ENCODE results near the gene COG7. TPM values are rescaled to one million over a fixed set of nuclear protein-coding genes. Genes with fewer than 3 reads are reported as not detected.
"Not testable (repeated sequence)": the region's sequence is repeated elsewhere in the genome, so short reads cannot be mapped to it uniquely, and the experiment has no call there.

The COG7 gene
- total RNA-seq, 1 experiment from 2014 or later: 17.9 TPM

DNA sequence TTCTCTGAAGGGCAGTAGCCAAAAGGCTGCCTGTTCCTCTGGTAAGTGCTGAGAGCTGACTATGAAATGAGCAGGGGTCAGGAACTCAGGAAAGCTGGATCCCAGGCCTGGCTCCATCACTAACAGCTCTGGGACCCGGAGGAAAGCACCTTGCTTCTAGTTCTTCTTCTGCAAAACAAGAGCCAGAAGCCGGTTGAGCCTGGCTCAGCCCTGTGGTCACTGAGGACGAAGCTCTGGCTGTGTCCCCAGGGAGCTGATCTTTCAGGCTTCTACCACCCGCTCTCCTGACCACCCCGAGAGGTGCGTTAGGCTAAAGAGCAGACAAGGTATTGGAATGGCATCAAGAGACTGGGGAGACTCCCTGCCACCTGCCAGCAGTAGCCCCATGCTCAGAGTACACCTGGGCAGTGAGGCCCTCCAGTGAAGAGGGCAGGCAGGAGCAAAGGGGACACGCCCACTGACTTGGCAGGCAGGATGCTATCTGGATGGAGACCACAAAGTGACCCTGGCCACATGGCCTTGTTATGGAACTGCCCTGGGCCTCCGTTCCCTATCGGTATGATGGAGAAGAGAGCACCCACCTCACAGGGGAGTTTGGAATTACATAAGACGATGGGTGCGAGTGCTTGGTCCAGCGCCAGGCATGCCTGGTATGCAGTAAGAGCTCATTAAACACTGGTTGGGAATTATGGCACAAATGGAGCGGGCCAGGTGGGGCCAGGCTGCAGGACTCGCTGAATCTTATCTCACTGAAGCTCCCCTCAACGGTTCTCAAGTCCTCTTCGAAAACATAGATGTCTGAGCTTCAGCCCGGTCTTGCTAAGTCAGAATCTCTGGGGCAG is 61.4 kb downstream of the COG7 start:
- H2BK12ac ChIP-seq (ENCODE audit: insufficient read length, low read depth, low read length): no peak overlapping the region
- no peak overlapping the region for H2BK120ac ChIP-seq (ENCODE audit: low read depth, low read length, poor library complexity, severe bottlenecking)
- Mint-ChIP-seq H3K27ac (peak overlapping the region in 1 of 3 experiments; percentile 83; a peak in 1 of 7 replicates), H3K4me3 (no peak overlapping the region), H3K36me3 (ENCODE audit: insufficient read depth in 1 of 3, low read depth in 3 of 3) (peaks cover 15 to 66% (median 41%) of the 10 kb centered on the region in 3 experiments; a peak in 6 of 7 replicates), H3K4me1 (peaks cover 2 to 6% of the 10 kb centered on the region in 2 experiments; a peak in 3 of 4 replicates), H3K9me3 (no peaks in the 10 kb centered on the region), H3K27me3 (ENCODE audit: low read depth) (no peaks in the 10 kb centered on the region)
- H2BK15ac ChIP-seq (ENCODE audit: low read depth, low read length): no peak overlapping the region
- H4K20me1 ChIP-seq (ENCODE audit: control insufficient read depth, insufficient read depth, insufficient read length): no peaks in the 10 kb centered on the region
- H3K23me2 ChIP-seq (ENCODE audit: insufficient read length, low read depth, low read length, poor library complexity, severe bottlenecking): no peaks in the 10 kb centered on the region
- TF ChIP-seq CTCF (conservative IDR thresholded peaks at IDR 0.05): no peak
- no CpG with 5 or more reads among the region's 17 CpGs for WGBS (ENCODE audit: extremely low coverage, insufficient read length, low lambda C conversion rate)
- H4K8ac ChIP-seq (replicated peaks; ENCODE audit: insufficient read length, low read depth, low read length): no peak overlapping the region
- H3K56ac ChIP-seq (ENCODE audit: insufficient read length, low read depth, low read length): no peak overlapping the region
- no peak overlapping the region for H3K14ac ChIP-seq (ENCODE audit: insufficient read depth, low read length)
- no peak overlapping the region for H4K91ac ChIP-seq (ENCODE audit: insufficient read length, low read depth, low read length)
- no peaks in the 10 kb centered on the region for H3K79me2 ChIP-seq (ENCODE audit: insufficient read depth, low read length)
- no peak overlapping the region for H2BK20ac ChIP-seq (ENCODE audit: low read depth, low read length, poor library complexity, severe bottlenecking)
- H4K5ac ChIP-seq (ENCODE audit: insufficient read length, low read depth, low read length): no peak overlapping the region
- DNase-seq: no peak
- H3K4ac ChIP-seq (ENCODE audit: low read depth, low read length): no peak overlapping the region
- H3T11ph ChIP-seq (ENCODE audit: low read length): no peak overlapping the region
- H3K4me1 ChIP-seq (ENCODE audit: insufficient read depth, low read length): no peaks in the 10 kb centered on the region
- no peak overlapping the region for H2BK5ac ChIP-seq (ENCODE audit: insufficient read length, low read length)
- no peak overlapping the region for H3K23ac ChIP-seq (ENCODE audit: insufficient read length, low read depth, low read length)
- H3K27ac ChIP-seq (ENCODE audit: insufficient read length, low read depth, low read length): no peak overlapping the region
- no peak overlapping the region for H3K9ac ChIP-seq (ENCODE audit: extremely low read depth, insufficient read length, low read length)
- no peak overlapping the region for H2AK5ac ChIP-seq (ENCODE audit: insufficient read length, low read length)
- no peaks in the 10 kb centered on the region for H3K27me3 ChIP-seq (ENCODE audit: insufficient read depth, low read length)
- H2AFZ ChIP-seq (ENCODE audit: low read length): no peak overlapping the region
- no peak overlapping the region for H3K4me2 ChIP-seq (ENCODE audit: insufficient read depth, insufficient read length, low read length)
- no peaks in the 10 kb centered on the region for H3K9me3 ChIP-seq (ENCODE audit: control insufficient read depth, low read depth, low read length)
- H3K18ac ChIP-seq (ENCODE audit: insufficient read length, low read depth, low read length): no peak overlapping the region
- H3K79me1 ChIP-seq (ENCODE audit: insufficient read depth, low read depth, low read length, poor library complexity, severe bottlenecking): no peaks in the 10 kb centered on the region

DNA sequence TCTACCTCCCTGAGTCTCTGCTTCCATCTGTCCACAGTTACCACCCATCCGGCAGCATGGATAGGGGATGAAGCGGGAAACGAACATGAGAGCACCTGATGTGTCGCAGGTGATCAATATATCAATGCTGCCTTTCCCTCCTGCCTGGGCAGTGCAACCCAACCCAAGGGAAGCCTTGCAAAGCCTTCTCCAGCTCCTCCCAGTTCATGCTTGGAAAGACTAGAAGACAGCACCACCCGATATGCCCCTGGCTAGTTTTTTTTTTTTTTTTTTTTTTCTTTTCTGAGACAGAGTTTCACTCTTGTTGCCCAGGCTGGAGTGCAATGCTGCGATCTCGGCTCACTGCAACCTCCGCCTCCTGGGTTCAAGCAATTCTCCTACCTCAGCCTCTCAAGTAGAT is 63.1 kb downstream of the COG7 start:
- not testable (repeated sequence) for H2BK20ac ChIP-seq (ENCODE audit: low read depth, low read length, poor library complexity, severe bottlenecking); H4K5ac ChIP-seq (ENCODE audit: insufficient read length, low read depth, low read length); H3K27me3 Mint-ChIP-seq (ENCODE audit: low read depth); DNase-seq; H3K18ac ChIP-seq (ENCODE audit: insufficient read length, low read depth, low read length); H3K9me3 Mint-ChIP-seq; H3T11ph ChIP-seq (ENCODE audit: low read length); H2BK12ac ChIP-seq (ENCODE audit: insufficient read length, low read depth, low read length); H3K23me2 ChIP-seq (ENCODE audit: insufficient read length, low read depth, low read length, poor library complexity, severe bottlenecking); H3K23ac ChIP-seq (ENCODE audit: insufficient read length, low read depth, low read length); H3K79me2 ChIP-seq (ENCODE audit: insufficient read depth, low read length); H2AK5ac ChIP-seq (ENCODE audit: insufficient read length, low read length); H2BK120ac ChIP-seq (ENCODE audit: low read depth, low read length, poor library complexity, severe bottlenecking); H3K4ac ChIP-seq (ENCODE audit: low read depth, low read length); H3K4me3 Mint-ChIP-seq; H3K27me3 ChIP-seq (ENCODE audit: insufficient read depth, low read length); H3K4me2 ChIP-seq (ENCODE audit: insufficient read depth, insufficient read length, low read length); H2BK5ac ChIP-seq (ENCODE audit: insufficient read length, low read length); H3K9me3 ChIP-seq (ENCODE audit: control insufficient read depth, low read depth, low read length); H2BK15ac ChIP-seq (ENCODE audit: low read depth, low read length); H3K79me1 ChIP-seq (ENCODE audit: insufficient read depth, low read depth, low read length, poor library complexity, severe bottlenecking); H4K8ac ChIP-seq (replicated peaks; ENCODE audit: insufficient read length, low read depth, low read length); H3K4me1 ChIP-seq (ENCODE audit: insufficient read depth, low read length); H3K4me1 Mint-ChIP-seq; H3K27ac ChIP-seq (ENCODE audit: insufficient read length, low read depth, low read length); H3K14ac ChIP-seq (ENCODE audit: insufficient read depth, low read length); H4K91ac ChIP-seq (ENCODE audit: insufficient read length, low read depth, low read length); H3K9ac ChIP-seq (ENCODE audit: extremely low read depth, insufficient read length, low read length); H2AFZ ChIP-seq (ENCODE audit: low read length); H3K56ac ChIP-seq (ENCODE audit: insufficient read length, low read depth, low read length); H4K20me1 ChIP-seq (ENCODE audit: control insufficient read depth, insufficient read depth, insufficient read length)
- 0 out of 7 replicates have a peak overlapping the region, but pooled peaks of 1 of the 3 experiments have one; percentile 55 for H3K27ac Mint-ChIP-seq
- WGBS (ENCODE audit: extremely low coverage, insufficient read length, low lambda C conversion rate): no CpG with 5 or more reads among the region's 8 CpGs
- H3K36me3 Mint-ChIP-seq (ENCODE audit: insufficient read depth in 1 of 3, low read depth in 3 of 3): peaks cover 13 to 56% (median 32%) of the 10 kb centered on the region in 3 experiments; a peak in 6 of 7 replicates

All from H9 (cell line).